H1 (cell line): ENCODE results near the gene PRDM15. TPM values are rescaled to one million over a fixed set of nuclear protein-coding genes. Genes with fewer than 3 reads are reported as not detected.

ENCODE experiments used
- CEBPB ChIP-seq: IDR thresholded peaks from 2 replicates; pipeline ENCODE4 v1.6.1; 2012; ENCODE audit warnings: low read depth, low read length
- FOSL1 ChIP-seq: IDR thresholded peaks from 2 replicates; pipeline ENCODE4 v1.6.1; 2011; ENCODE audit warnings: mild to moderate bottlenecking, low read depth, low read length, moderate library complexity; ENCODE audit not compliant: insufficient read depth
- GTF2F1 ChIP-seq: IDR thresholded peaks from 2 replicates; pipeline ENCODE4 v1.6.1; 2012; ENCODE audit warnings: low read depth, low read length, improper control_type of control experiment, borderline replicate concordance
- KDM1A ChIP-seq: fragments of 200-600, 300-600 bp; sonication (generic); IDR thresholded peaks from 2 replicates; pipeline ENCODE4 v1.7.1; 2016; ENCODE audit warnings: mild to moderate bottlenecking, low read length, borderline replicate concordance
- MAX ChIP-seq: IDR thresholded peaks from 2 replicates; pipeline ENCODE4 v1.6.1; 2012; ENCODE audit warnings: inconsistent platforms
- RFX5 ChIP-seq: IDR thresholded peaks from 2 replicates; pipeline ENCODE4 v1.6.1; 2011; ENCODE audit warnings: low read depth, low read length, improper control_type of control experiment, borderline replicate concordance
- SIX5 ChIP-seq: IDR thresholded peaks from 2 replicates; pipeline ENCODE4 v1.6.1; 2011; ENCODE audit warnings: mild to moderate bottlenecking, low read depth, low read length
- SP1 ChIP-seq: IDR thresholded peaks from 2 replicates; pipeline ENCODE4 v1.6.1; 2011; ENCODE audit warnings: low read depth, low read length
- polyA plus RNA-seq, 7 experiments: library from polyadenylated mRNA; depleted of rRNA in 3 of 7; stranded (reverse) in 5 of 7; unstranded in 2 of 7; fragments of >200 nt in 5 of 7; fragments of 200-250 nt in 2 of 7; gene quantifications; 1 replicate in 5 of 7; 2 replicates in 1 of 7; 4 replicates in 1 of 7; pipeline versions ENCODE4 v1.2.1 to v1.2.3, GENCODE V29; 2011 to 2013; ENCODE audit warnings: missing spikeins in 2 of 7, mixed read lengths in 2 of 7
- total RNA-seq: library from RNA; stranded (reverse); fragmentation: NEBNext Ultra II Directional; extraction: Animal tissue kit (Norgen Biotek cat#: 25700); gene quantifications from 2 replicates; pipeline ENCODE4 v1.2.1, GENCODE V29; 2021

The PRDM15 gene
- total and polyA plus RNA-seq, 2 of the 8 experiments (the other 6 are each of a cell fraction or from before 2014, with no cell fraction given), result 9.7 to 10.5 TPM

- TF ChIP-seq FOSL1 (no peak), GTF2F1 (no peak), KDM1A (no peak), CEBPB (no peak), RFX5 (no peak), MAX (no peak), SIX5 (no peak), SP1 (no peak)
- TF ChIP-seq, all 59 proteins: peak for 0
These were observed 125.9 kb downstream of the PRDM15 start (continued) for GRCh38 chr21:41753006-41753898.
